K562 (cell line): ENCODE data around the gene ILK. TPM values are rescaled to one million over a fixed set of nuclear protein-coding genes. Genes with fewer than 3 reads are reported as not detected.

Experiments used
- CAMTA2 ChIP-seq: fragments of 250-450 bp; sonication (Bioruptor Pico); conservative IDR thresholded peaks from 2 replicates; pipeline ENCODE4 v1.5.1; 2022
- ELF4 ChIP-seq: fragments of 450-650 bp; formaldehyde crosslinking; IDR thresholded peaks from 2 replicates; pipeline ENCODE4 v1.4.0; 2022; ENCODE audit warnings: missing genetic modification characterization
- HNRNPH1 ChIP-seq: fragments of 200-400 bp; formaldehyde crosslinking; optimal IDR thresholded peaks from 2 replicates; pipeline ENCODE3; 2017; ENCODE audit warnings: low read depth, mild to moderate bottlenecking, low read length, moderate library complexity
- NR2C2 ChIP-seq, 2 experiments: fragments of 200-800 bp in 1 of 2; sonication (Bioruptor generic) in 1 of 2; sonication (generic) in 1 of 2; formaldehyde crosslinking in 1 of 2; IDR thresholded peaks; 2 replicates each; pipeline versions ENCODE4 v1.6.1 to v1.8.0; 2016 to 2022; ENCODE audit warnings: mild to moderate bottlenecking in 1 of 2, missing compliant biosample characterization in 1 of 2, missing genetic modification characterization in 1 of 2, missing genetic modification reagents in 1 of 2
- SMARCB1 ChIP-seq: IDR thresholded peaks from 2 replicates; pipeline ENCODE4 v1.6.1; 2011; ENCODE audit warnings: improper control_type of control experiment, low read depth; ENCODE audit not compliant: insufficient read length
- SRSF3 ChIP-seq: fragments of 200-400 bp; formaldehyde crosslinking; IDR thresholded peaks from 2 replicates; pipeline ENCODE4 v1.6.1; 2016; ENCODE audit warnings: mild to moderate bottlenecking, low read length, moderate library complexity; ENCODE audit not compliant: insufficient read depth
- XRCC3 ChIP-seq: fragments of 450-650 bp; IDR thresholded peaks from 2 replicates; pipeline ENCODE4 v1.6.1; 2017; ENCODE audit warnings: mild to moderate bottlenecking, moderate library complexity
- ZNF212 ChIP-seq: fragments of 450-650 bp; formaldehyde crosslinking; IDR thresholded peaks from 2 replicates; pipeline ENCODE4 v1.4.0; 2020; ENCODE audit warnings: mild to moderate bottlenecking
- ZNF24 ChIP-seq: fragments of 450-650 bp; IDR thresholded peaks from 2 replicates; pipeline ENCODE4 v1.6.1; 2016
- polyA plus RNA-seq, 8 experiments: library from polyadenylated mRNA; depleted of rRNA in 4 of 8; stranded (reverse) in 5 of 8; unstranded in 3 of 8; fragments of >200 nt; fragmentation: Nextera tagmentation in 2 of 8; fragmentation: Illumina TruSeq in 1 of 8; extraction: Ambion mirVana in 2 of 8; extraction: Trizol in 1 of 8; gene quantifications; 2 replicates each; pipeline versions ENCODE4 v1.2.1 to v1.2.3, GENCODE V29; 2011 to 2014; ENCODE audit warnings: inconsistent platforms in 1 of 8, missing spikeins in 1 of 8
- total RNA-seq, 7 experiments: library from RNA; depleted of rRNA in 6 of 7; stranded (reverse); fragments of >200 nt in 6 of 7; fragmentation: Illumina TruSeq in 2 of 7; extraction: Trizol in 2 of 7; gene quantifications; 2 replicates each; pipeline versions ENCODE4 v1.2.1 to v1.2.3, GENCODE V29; 2011 to 2021; ENCODE audit warnings: low replicate concordance in 1 of 7
- TF ChIP-seq, protein P1 (sequence below): sonication (generic); formaldehyde crosslinking; IDR thresholded peaks from 2 replicates; pipeline ENCODE4 v1.8.0; 2022; ENCODE audit warnings: missing genetic modification reagents, mild to moderate bottlenecking, borderline replicate concordance
- TF ChIP-seq, protein P2 (sequence below): sonication (generic); formaldehyde crosslinking; IDR thresholded peaks from 2 replicates; pipeline ENCODE4 v1.4.0; 2020; ENCODE audit warnings: mild to moderate bottlenecking, missing genetic modification reagents
- TF ChIP-seq, protein P3 (sequence below): sonication (generic); formaldehyde crosslinking; IDR thresholded peaks from 2 replicates; pipeline ENCODE4 v1.8.1; 2023; ENCODE audit warnings: mild to moderate bottlenecking, missing genetic modification reagents
- TF ChIP-seq, protein P4 (sequence below): sonication (generic); IDR thresholded peaks from 2 replicates; pipeline ENCODE4 v1.6.1; 2016
- TF ChIP-seq, protein P5 (sequence below), 2 experiments: fragments of 450-650 bp; IDR thresholded peaks; 2 replicates each; pipeline ENCODE4 v1.6.1; 2016
- TF ChIP-seq, protein P6 (sequence below): sonication (generic); formaldehyde crosslinking; IDR thresholded peaks from 2 replicates; pipeline ENCODE4 v1.8.0; 2022; ENCODE audit warnings: missing genetic modification reagents, mild to moderate bottlenecking, moderate library complexity, borderline replicate concordance

The ILK gene
- total and polyA plus RNA-seq, 9 of the 15 experiments (the other 6 are each of a cell fraction or from before 2014, with no cell fraction given) = 43.3 to 95.9 (median 58.9) TPM

DNA sequence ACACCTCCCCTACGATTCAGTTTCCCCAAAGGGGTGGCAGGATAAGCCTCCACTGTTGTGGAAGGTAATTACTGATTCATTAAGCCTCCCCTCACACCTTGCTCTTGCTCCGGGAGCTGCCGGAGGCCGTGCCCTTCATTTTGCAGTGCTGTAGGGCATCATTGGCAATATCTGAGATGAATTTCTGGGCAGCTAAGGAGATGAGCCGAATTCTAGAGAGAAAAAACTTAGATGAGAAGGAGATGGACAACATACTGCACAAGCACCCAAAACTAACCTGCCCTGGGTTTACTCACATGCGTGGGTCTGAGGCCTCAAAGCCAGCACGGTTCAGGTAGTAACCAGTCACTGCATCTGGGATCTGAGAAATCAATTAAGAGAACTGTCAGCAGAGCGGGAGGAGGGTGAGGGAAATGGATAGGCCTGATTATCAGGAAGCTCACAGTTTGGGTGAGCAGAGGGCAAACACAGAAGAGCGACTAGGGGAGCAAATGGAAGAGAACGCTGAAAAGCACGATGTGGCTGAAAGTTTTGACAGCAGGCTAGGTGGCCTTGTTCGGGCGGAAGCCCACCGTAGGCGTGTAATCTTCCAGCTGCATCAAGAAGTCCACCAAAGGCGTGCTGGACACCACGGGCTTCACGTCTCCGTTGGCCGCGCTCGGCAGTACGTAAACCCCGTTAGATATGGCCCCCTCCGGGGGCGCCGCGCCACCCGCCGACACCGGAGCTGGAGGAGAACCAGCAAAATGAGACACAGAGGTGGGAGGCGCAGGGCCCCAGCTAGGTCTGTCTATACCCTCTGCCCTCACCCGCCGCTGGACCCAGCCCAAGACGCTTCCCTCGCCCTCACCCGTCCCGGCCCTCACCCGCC, 7.8 kb downstream of the ILK start (continued):
- TF ChIP-seq, protein P1, sequence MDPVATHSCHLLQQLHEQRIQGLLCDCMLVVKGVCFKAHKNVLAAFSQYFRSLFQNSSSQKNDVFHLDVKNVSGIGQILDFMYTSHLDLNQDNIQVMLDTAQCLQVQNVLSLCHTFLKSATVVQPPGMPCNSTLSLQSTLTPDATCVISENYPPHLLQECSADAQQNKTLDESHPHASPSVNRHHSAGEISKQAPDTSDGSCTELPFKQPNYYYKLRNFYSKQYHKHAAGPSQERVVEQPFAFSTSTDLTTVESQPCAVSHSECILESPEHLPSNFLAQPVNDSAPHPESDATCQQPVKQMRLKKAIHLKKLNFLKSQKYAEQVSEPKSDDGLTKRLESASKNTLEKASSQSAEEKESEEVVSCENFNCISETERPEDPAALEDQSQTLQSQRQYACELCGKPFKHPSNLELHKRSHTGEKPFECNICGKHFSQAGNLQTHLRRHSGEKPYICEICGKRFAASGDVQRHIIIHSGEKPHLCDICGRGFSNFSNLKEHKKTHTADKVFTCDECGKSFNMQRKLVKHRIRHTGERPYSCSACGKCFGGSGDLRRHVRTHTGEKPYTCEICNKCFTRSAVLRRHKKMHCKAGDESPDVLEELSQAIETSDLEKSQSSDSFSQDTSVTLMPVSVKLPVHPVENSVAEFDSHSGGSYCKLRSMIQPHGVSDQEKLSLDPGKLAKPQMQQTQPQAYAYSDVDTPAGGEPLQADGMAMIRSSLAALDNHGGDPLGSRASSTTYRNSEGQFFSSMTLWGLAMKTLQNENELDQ (CRISPR knock-in tag) = peak; percentile 73; the same call in 1 of the 2 replicates
- TF ChIP-seq ZNF24 (no peak), ELF4 (peak; percentile 46; the same call in 1 of the 2 replicates), ZNF212 (CRISPR knock-in tag) (0 out of 2 replicates have a peak, but pooled peaks have one; percentile 18), HNRNPH1 (no peak), NR2C2 (CRISPR knock-in tag; IDR thresholded peaks at IDR 0.05) (peak; percentile 61; the same call in 1 of the 2 replicates), NR2C2 (tag; IDR thresholded peaks at IDR 0.05) (no peak), CAMTA2 (CRISPR knock-in tag) (peak; percentile 20; the same call in 1 of the 2 replicates), SRSF3 (0 out of 2 replicates have a peak, but pooled peaks have one; percentile 47), XRCC3 (no peak), SMARCB1 (no peak)
- TF ChIP-seq, protein P2, sequence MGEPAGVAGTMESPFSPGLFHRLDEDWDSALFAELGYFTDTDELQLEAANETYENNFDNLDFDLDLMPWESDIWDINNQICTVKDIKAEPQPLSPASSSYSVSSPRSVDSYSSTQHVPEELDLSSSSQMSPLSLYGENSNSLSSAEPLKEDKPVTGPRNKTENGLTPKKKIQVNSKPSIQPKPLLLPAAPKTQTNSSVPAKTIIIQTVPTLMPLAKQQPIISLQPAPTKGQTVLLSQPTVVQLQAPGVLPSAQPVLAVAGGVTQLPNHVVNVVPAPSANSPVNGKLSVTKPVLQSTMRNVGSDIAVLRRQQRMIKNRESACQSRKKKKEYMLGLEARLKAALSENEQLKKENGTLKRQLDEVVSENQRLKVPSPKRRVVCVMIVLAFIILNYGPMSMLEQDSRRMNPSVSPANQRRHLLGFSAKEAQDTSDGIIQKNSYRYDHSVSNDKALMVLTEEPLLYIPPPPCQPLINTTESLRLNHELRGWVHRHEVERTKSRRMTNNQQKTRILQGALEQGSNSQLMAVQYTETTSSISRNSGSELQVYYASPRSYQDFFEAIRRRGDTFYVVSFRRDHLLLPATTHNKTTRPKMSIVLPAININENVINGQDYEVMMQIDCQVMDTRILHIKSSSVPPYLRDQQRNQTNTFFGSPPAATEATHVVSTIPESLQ (CRISPR knock-in tag) = no peak
- TF ChIP-seq, protein P3, sequence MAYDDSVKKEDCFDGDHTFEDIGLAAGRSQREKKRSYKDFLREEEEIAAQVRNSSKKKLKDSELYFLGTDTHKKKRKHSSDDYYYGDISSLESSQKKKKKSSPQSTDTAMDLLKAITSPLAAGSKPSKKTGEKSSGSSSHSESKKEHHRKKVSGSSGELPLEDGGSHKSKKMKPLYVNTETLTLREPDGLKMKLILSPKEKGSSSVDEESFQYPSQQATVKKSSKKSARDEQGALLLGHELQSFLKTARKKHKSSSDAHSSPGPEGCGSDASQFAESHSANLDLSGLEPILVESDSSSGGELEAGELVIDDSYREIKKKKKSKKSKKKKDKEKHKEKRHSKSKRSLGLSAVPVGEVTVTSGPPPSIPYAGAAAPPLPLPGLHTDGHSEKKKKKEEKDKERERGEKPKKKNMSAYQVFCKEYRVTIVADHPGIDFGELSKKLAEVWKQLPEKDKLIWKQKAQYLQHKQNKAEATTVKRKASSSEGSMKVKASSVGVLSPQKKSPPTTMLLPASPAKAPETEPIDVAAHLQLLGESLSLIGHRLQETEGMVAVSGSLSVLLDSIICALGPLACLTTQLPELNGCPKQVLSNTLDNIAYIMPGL (CRISPR knock-in tag) = 0 out of 2 replicates have a peak, but pooled peaks have one; percentile 8
- TF ChIP-seq, protein P4, sequence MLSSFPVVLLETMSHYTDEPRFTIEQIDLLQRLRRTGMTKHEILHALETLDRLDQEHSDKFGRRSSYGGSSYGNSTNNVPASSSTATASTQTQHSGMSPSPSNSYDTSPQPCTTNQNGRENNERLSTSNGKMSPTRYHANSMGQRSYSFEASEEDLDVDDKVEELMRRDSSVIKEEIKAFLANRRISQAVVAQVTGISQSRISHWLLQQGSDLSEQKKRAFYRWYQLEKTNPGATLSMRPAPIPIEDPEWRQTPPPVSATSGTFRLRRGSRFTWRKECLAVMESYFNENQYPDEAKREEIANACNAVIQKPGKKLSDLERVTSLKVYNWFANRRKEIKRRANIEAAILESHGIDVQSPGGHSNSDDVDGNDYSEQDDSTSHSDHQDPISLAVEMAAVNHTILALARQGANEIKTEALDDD = peak; percentile 65; the same call in 1 of the 2 replicates
- TF ChIP-seq, protein P5, sequence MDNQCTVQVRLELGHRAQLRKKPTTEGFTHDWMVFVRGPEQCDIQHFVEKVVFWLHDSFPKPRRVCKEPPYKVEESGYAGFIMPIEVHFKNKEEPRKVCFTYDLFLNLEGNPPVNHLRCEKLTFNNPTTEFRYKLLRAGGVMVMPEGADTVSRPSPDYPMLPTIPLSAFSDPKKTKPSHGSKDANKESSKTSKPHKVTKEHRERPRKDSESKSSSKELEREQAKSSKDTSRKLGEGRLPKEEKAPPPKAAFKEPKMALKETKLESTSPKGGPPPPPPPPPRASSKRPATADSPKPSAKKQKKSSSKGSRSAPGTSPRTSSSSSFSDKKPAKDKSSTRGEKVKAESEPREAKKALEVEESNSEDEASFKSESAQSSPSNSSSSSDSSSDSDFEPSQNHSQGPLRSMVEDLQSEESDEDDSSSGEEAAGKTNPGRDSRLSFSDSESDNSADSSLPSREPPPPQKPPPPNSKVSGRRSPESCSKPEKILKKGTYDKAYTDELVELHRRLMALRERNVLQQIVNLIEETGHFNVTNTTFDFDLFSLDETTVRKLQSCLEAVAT (IDR thresholded peaks at IDR 0.05) = no peak
- TF ChIP-seq, protein P6, sequence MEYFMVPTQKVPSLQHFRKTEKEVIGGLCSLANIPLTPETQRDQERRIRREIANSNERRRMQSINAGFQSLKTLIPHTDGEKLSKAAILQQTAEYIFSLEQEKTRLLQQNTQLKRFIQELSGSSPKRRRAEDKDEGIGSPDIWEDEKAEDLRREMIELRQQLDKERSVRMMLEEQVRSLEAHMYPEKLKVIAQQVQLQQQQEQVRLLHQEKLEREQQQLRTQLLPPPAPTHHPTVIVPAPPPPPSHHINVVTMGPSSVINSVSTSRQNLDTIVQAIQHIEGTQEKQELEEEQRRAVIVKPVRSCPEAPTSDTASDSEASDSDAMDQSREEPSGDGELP = peak; percentile 62; the same call in 1 of the 2 replicates
